DOHH2 (cell line): ENCODE data around the gene KDM4C.
"Not testable (repeated sequence)": the region's sequence is repeated elsewhere in the genome, so short reads cannot be mapped to it uniquely, and the experiment has no call there.

Source experiments
- H3F3A ChIP-seq: fragments of 200-600 bp; sonication (generic), shearing (Covaris generic); 2 replicates; pipeline ENCODE4 v1.6.0; 2016; ENCODE audit warnings: antibody characterized with exemption, mild to moderate bottlenecking; ENCODE audit not compliant: control insufficient read depth, insufficient read depth
- H3K27ac ChIP-seq: fragments of 200-600 bp; sonication (generic); 2 replicates; pipeline ENCODE4 v1.5.1; 2014; ENCODE audit warnings: low read depth, mild to moderate bottlenecking, low read length, moderate library complexity
- H3K27me3 ChIP-seq: fragments of 200-600 bp; sonication (generic); 2 replicates; pipeline ENCODE4 v1.6.1; 2014; ENCODE audit warnings: mild to moderate bottlenecking, low read length, mixed read lengths; ENCODE audit not compliant: control insufficient read depth
- H3K36me3 ChIP-seq: fragments of 200-600 bp; sonication (generic); 2 replicates; pipeline ENCODE4 v1.6.1; 2014; ENCODE audit warnings: mild to moderate bottlenecking, low read length, moderate library complexity, mixed read lengths; ENCODE audit not compliant: control insufficient read depth
- H3K4me1 ChIP-seq: fragments of 200-600 bp; sonication (generic); 2 replicates; pipeline ENCODE4 v1.6.1; 2014; ENCODE audit warnings: mild to moderate bottlenecking, low read length, mixed read lengths; ENCODE audit not compliant: control insufficient read depth
- H3K4me2 ChIP-seq: fragments of 200-600 bp; sonication (generic); 2 replicates; pipeline ENCODE4 v1.6.0; 2014; ENCODE audit warnings: mild to moderate bottlenecking, low read length, moderate library complexity
- H3K4me3 ChIP-seq: fragments of 200-600 bp; sonication (generic); 2 replicates; pipeline ENCODE4 v1.5.1; 2014; ENCODE audit warnings: mild to moderate bottlenecking, low read length, mixed read lengths
- H3K79me2 ChIP-seq: fragments of 200-600 bp; sonication (generic); 2 replicates; pipeline ENCODE4 v1.6.1; 2014; ENCODE audit warnings: mild to moderate bottlenecking, low read length, mixed read lengths; ENCODE audit not compliant: control insufficient read depth
- H3K9me2 ChIP-seq: fragments of 200-600 bp; sonication (generic); replicated peaks from 2 replicates; pipeline ENCODE4 v1.6.1; 2014; ENCODE audit warnings: mild to moderate bottlenecking, low read length, mixed read lengths; ENCODE audit not compliant: control insufficient read depth
- H3K9me3 ChIP-seq: fragments of 200-600 bp; sonication (generic); 2 replicates; pipeline ENCODE4 v1.6.1; 2014; ENCODE audit warnings: antibody characterized with exemption, low read length, mixed read lengths; ENCODE audit not compliant: control insufficient read depth, insufficient read depth
- H4K20me1 ChIP-seq: fragments of 200-600 bp; sonication (generic); 2 replicates; pipeline ENCODE4 v1.6.0; 2014; ENCODE audit warnings: low read depth, mild to moderate bottlenecking, antibody characterized with exemption, low read length, moderate library complexity; ENCODE audit not compliant: control insufficient read depth, insufficient read depth
- CTCF ChIP-seq: fragments of 200-600 bp; sonication (generic); IDR thresholded peaks from one replicate; pipeline ENCODE4 v1.5.1; 2014; ENCODE audit warnings: antibody characterized with exemption, mild to moderate bottlenecking, low read depth, low read length; ENCODE audit not compliant: poor library complexity, severe bottlenecking
- EZH2phosphoT487 ChIP-seq: fragments of 200-600 bp; sonication (generic); IDR thresholded peaks from 2 replicates; pipeline ENCODE4 v1.6.1; 2017; ENCODE audit warnings: borderline replicate concordance, mild to moderate bottlenecking, antibody characterized with exemption, low read length, moderate library complexity, mixed read lengths

KDM4C gene

GRCh38 chr9:6712041-6712440 is 45.7 kb upstream of the KDM4C start:
- TF ChIP-seq CTCF (no peak), EZH2phosphoT487 (no peak)
- Histone ChIP-seq H3K9me3 (no peaks in the 10 kb centered on the region), H3K79me2 (peaks cover 16% of the 10 kb centered on the region), H3K4me3 (no peak overlapping the region), H3K9me2 (no peaks in the 10 kb centered on the region), H3K27me3 (no peaks in the 10 kb centered on the region), H3K36me3 (no peaks in the 10 kb centered on the region), H4K20me1 (no peaks in the 10 kb centered on the region), H3F3A (peaks cover 8% of the 10 kb centered on the region), H3K27ac (no peak overlapping the region), H3K4me1 (peaks cover 27% of the 10 kb centered on the region), H3K4me2 (no peak overlapping the region)

- Histone ChIP-seq H3K9me3 (no peaks in the 10 kb centered on the region), H4K20me1 (no peaks in the 10 kb centered on the region), H3K4me1 (peaks cover 32% of the 10 kb centered on the region), H3K79me2 (peaks cover 19% of the 10 kb centered on the region), H3F3A (peaks cover 15% of the 10 kb centered on the region), H3K36me3 (peaks cover 11% of the 10 kb centered on the region), H3K9me2 (no peaks in the 10 kb centered on the region), H3K27me3 (no peaks in the 10 kb centered on the region), H3K4me3 (no peak overlapping the region), H3K27ac (no peak overlapping the region), H3K4me2 (no peak overlapping the region; the same call in 1 of the 2 replicates)
- no peak for TF ChIP-seq EZH2phosphoT487
- no peak for TF ChIP-seq CTCF
Observed at GRCh38 chr9:6714176-6714575, 43.6 kb upstream of the KDM4C start.

GRCh38 chr9:6715153-6715754 is 42.5 kb upstream of the KDM4C start:
- H3K27me3 ChIP-seq, H3K9me3 ChIP-seq, H4K20me1 ChIP-seq, H3K9me2 ChIP-seq: not testable (repeated sequence)
- Histone ChIP-seq H3K36me3 (peaks cover 11% of the 10 kb centered on the region), H3K27ac (peak overlapping the region; percentile 74), H3K79me2 (peaks cover 19% of the 10 kb centered on the region), H3K4me3 (peak overlapping the region; percentile 83), H3K4me1 (peaks cover 32% of the 10 kb centered on the region), H3F3A (peaks cover 15% of the 10 kb centered on the region), H3K4me2 (peak overlapping the region; percentile 99)

- Histone ChIP-seq H3K4me2 (peak overlapping the region; percentile 99), H3K27ac (peak overlapping the region; percentile 74), H3K9me3 (no peaks in the 10 kb centered on the region), H3K36me3 (peaks cover 15% of the 10 kb centered on the region), H3K9me2 (no peaks in the 10 kb centered on the region), H3K79me2 (peaks cover 19% of the 10 kb centered on the region), H4K20me1 (no peaks in the 10 kb centered on the region), H3K4me1 (peaks cover 32% of the 10 kb centered on the region), H3K4me3 (peak overlapping the region; percentile 83), H3K27me3 (no peaks in the 10 kb centered on the region), H3F3A (peaks cover 15% of the 10 kb centered on the region)
- TF ChIP-seq EZH2phosphoT487 (no peak), CTCF (no peak)
Observed at GRCh38 chr9:6715755-6716643, 41.8 kb upstream of the KDM4C start.
